ENCODE data around the gene M1AP. TPM values are rescaled to one million over a fixed set of nuclear protein-coding genes. Genes with fewer than 3 reads are reported as not detected.

M1AP gene
- total RNA-seq, 1 experiment from 2014 or later = not detected

GRCh38 chr2:74553892-74554819 is 94.0 kb downstream of the M1AP start, which contains the start of the genes DOK1 and LOXL3:
TSS of gene DOK1 (plus strand) at chr2:74554720. CDS start at chr2:74554755, 35 bp downstream.
TSS of gene LOXL3 (minus strand) at chr2:74553942. CDS start at chr2:74552634, 1,308 bp downstream.
- TF ChIP-seq CTCF (IDR thresholded peaks at IDR 0.05) (no peak), POLR2AphosphoS5 (IDR thresholded peaks at IDR 0.05; ENCODE audit: low read depth, low read length) (no peak)
- ATAC-seq (peak; percentile 76), DNase-seq (ENCODE audit: low read depth, low spot score) (no peak)
- no peaks in the 10 kb centered on the region for H3K27me3 ChIP-seq (ENCODE audit: control insufficient read depth, insufficient read depth, low read length)
- POLR2A ChIA-PET = no interaction called here
- CTCF ChIA-PET = interaction anchor here (0.6 to 1.1 kb wide), 2 partner anchors 18 to 360 kb away, joined by 6 to 14 read pairs; no protein-coding TSS in a partner anchor
- no peak within 1 kb of the TSS for H3K27ac ChIP-seq (ENCODE audit: low read length)
- H3K9me3 ChIP-seq (ENCODE audit: control insufficient read depth, insufficient read depth, low read depth, low read length) = no peaks in the 10 kb centered on the region
- intact Hi-C loops (cut with micrococcal nuclease; ENCODE audit: unreplicated experiment) = no loop called here
- peak within 1 kb of the TSS; percentile 61 to 83 for H3K4me3 ChIP-seq (ENCODE audit: low read depth in 2 of 2, low read length in 2 of 2)
- BruUV-seq (replicated peaks) = no TSS peak
- no peaks in the 10 kb centered on the region for H3K36me3 ChIP-seq (ENCODE audit: control insufficient read depth, insufficient read depth, low read length)
- peaks cover 17% of the 10 kb centered on the region for H3K4me1 ChIP-seq (ENCODE audit: control insufficient read depth, insufficient read depth, low read length)
- in situ Hi-C loops (cut with HindIII; ENCODE audit: low pct_unique_long_range_greater_than_20kb, low sequenced_read_pairs) = no loop called here

- H3K9me3 ChIP-seq (ENCODE audit: control insufficient read depth, insufficient read depth, low read depth, low read length) = no peaks in the 10 kb centered on the region
- ATAC-seq (no peak), DNase-seq (ENCODE audit: low read depth, low spot score) (no peak)
- BruUV-seq (replicated peaks) = no TSS peak
- H3K27me3 ChIP-seq (ENCODE audit: control insufficient read depth, insufficient read depth, low read length) = no peaks in the 10 kb centered on the region; the same call in 1 of the 2 replicates
- H3K4me3 ChIP-seq (ENCODE audit: low read depth in 2 of 2, low read length in 2 of 2) = peak overlapping the region; percentile 61 to 83
- H3K4me1 ChIP-seq (ENCODE audit: control insufficient read depth, insufficient read depth, low read length) = peaks cover 20% of the 10 kb centered on the region
- ChIA-PET POLR2A (no interaction called here), CTCF (interaction anchor here (0.6 to 1.1 kb wide), 2 partner anchors 19 to 361 kb away, joined by 6 to 14 read pairs; no protein-coding TSS in a partner anchor)
- no peaks in the 10 kb centered on the region for H3K36me3 ChIP-seq (ENCODE audit: control insufficient read depth, insufficient read depth, low read length)
- in situ Hi-C loops (cut with HindIII; ENCODE audit: low pct_unique_long_range_greater_than_20kb, low sequenced_read_pairs) (no loop called here), intact Hi-C loops (cut with micrococcal nuclease; ENCODE audit: unreplicated experiment) (no loop called here)
- no peak overlapping the region for H3K27ac ChIP-seq (ENCODE audit: low read length)
- TF ChIP-seq SIN3A (IDR thresholded peaks at IDR 0.05; ENCODE audit: borderline replicate concordance, insufficient read depth, low read depth, low read length) (no peak), TCF7L2 (IDR thresholded peaks at IDR 0.05; ENCODE audit: low read depth, low read length) (no peak), REST (IDR thresholded peaks at IDR 0.05; ENCODE audit: insufficient read depth in 1 of 2, low read depth in 2 of 2, low read length in 1 of 2) (no peak), POLR2AphosphoS5 (IDR thresholded peaks at IDR 0.05; ENCODE audit: low read depth, low read length) (no peak), CTCF (IDR thresholded peaks at IDR 0.05) (no peak)
These were observed 95.0 kb downstream of the M1AP start for GRCh38 chr2:74552914-74553811.

Data from Panc1 (cell line).